Measurements from ENCODE around the gene R3HDM4.

Gene R3HDM4

DNA sequence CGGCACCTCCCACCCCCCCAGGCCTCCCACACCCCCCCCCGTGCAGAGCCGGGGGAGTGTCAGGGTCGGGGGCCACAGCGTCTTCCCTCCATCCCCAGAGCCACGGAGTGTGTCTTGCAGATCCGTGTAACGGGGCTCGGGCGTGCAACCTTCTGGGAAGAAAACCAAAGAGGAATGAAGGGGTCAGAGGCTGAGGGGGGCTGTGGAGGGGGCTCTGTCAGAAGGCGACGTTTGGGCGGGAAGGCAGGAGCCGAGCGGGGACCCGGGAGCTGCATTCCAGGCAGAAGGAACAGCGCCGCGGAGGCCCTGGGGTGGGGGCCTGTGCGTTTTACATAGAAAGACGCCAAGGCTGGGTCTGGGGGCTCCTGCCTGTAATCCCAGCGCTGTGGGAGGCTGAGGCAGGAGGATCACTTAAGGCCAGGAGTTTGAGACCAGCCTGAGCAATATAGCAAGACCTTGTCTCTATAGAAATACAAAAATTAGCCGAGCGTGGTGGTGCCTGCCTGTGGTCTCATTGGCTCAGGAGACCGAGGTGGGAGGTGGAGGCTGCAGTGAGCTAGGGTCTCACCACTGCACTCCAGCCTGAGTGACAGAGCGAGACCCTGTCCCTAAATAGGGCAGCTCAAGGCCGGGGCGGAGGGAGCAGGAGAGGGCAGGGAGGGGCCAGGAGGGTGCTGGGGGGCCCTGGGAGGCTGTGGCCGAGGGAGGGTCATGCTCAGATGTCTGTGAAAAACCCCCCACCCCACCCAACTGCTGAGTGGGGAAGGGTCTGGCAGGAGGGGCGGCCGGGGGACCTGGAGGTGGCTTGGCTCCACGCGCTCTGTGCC is 40.6 kb upstream of the R3HDM4 start:
- TF ChIP-seq FOXP2 (optimal IDR thresholded peaks at IDR 0.05; ENCODE audit: borderline replicate concordance, extremely low read depth, extremely low read length, insufficient read depth) (no peak), TAF1 (IDR thresholded peaks at IDR 0.05; ENCODE audit: borderline replicate concordance, insufficient read depth, low read length) (no peak), REST (IDR thresholded peaks at IDR 0.05; ENCODE audit: insufficient read depth in 1 of 2, low read depth in 2 of 2, low read length in 2 of 2) (no peak), POLR2AphosphoS5 (IDR thresholded peaks at IDR 0.05; ENCODE audit: low read depth, low read length) (no peak), SIN3A (IDR thresholded peaks at IDR 0.05; ENCODE audit: borderline replicate concordance, insufficient read depth, low read length) (no peak)

GRCh38 chr19:952680-953444 is 39.8 kb upstream of the R3HDM4 start:
- no peak for TF ChIP-seq SIN3A (IDR thresholded peaks at IDR 0.05; ENCODE audit: borderline replicate concordance, insufficient read depth, low read length)
- TF ChIP-seq REST (IDR thresholded peaks at IDR 0.05; ENCODE audit: insufficient read depth in 1 of 2, low read depth in 2 of 2, low read length in 2 of 2): no peak
- no peak for TF ChIP-seq FOXP2 (optimal IDR thresholded peaks at IDR 0.05; ENCODE audit: borderline replicate concordance, extremely low read depth, extremely low read length, insufficient read depth)
- TF ChIP-seq TAF1 (IDR thresholded peaks at IDR 0.05; ENCODE audit: borderline replicate concordance, insufficient read depth, low read length): no peak
- TF ChIP-seq POLR2AphosphoS5 (IDR thresholded peaks at IDR 0.05; ENCODE audit: low read depth, low read length): no peak

DNA sequence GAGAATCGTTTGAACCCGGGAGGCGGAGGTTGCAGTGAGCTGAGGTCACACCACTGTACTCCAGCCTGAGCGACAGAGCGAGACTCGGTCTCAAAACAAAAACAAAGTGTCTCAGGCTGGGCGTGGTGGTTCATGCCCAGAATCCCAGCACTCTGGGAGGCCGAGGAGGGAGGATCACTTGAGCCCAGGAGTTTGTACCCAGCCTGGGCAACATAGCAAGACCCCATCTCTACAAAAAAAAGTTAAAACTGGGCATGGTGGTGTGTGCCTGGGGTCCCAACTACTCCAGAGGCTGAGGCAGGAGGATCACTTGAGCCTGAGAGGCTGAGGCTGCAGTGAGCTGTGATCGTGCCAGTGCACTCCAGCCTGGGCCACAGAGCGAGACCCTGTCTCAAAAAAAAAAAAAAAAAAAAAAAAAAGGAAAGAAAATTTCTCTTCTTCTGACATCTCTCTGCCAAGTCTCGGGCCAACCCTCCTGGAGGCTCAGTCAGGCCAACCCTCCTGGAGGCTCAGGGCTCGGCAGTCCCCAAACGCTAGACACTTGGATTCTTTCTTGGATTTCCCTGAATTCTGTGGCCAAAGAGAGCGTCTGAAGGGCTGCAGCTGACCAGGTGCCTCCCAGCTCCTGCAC is 39.1 kb upstream of the R3HDM4 start:
- TF ChIP-seq REST (IDR thresholded peaks at IDR 0.05; ENCODE audit: insufficient read depth in 1 of 2, low read depth in 2 of 2, low read length in 2 of 2): no peak
- TF ChIP-seq FOXP2 (optimal IDR thresholded peaks at IDR 0.05; ENCODE audit: borderline replicate concordance, extremely low read depth, extremely low read length, insufficient read depth): no peak
- no peak for TF ChIP-seq SIN3A (IDR thresholded peaks at IDR 0.05; ENCODE audit: borderline replicate concordance, insufficient read depth, low read length)
- no peak for TF ChIP-seq TAF1 (IDR thresholded peaks at IDR 0.05; ENCODE audit: borderline replicate concordance, insufficient read depth, low read length)
- no peak for TF ChIP-seq POLR2AphosphoS5 (IDR thresholded peaks at IDR 0.05; ENCODE audit: low read depth, low read length)

GRCh38 chr19:950352-951066 is 37.5 kb upstream of the R3HDM4 start:
- no peak for TF ChIP-seq POLR2AphosphoS5 (IDR thresholded peaks at IDR 0.05; ENCODE audit: low read depth, low read length)
- TF ChIP-seq FOXP2 (optimal IDR thresholded peaks at IDR 0.05; ENCODE audit: borderline replicate concordance, extremely low read depth, extremely low read length, insufficient read depth): no peak
- TF ChIP-seq TAF1 (IDR thresholded peaks at IDR 0.05; ENCODE audit: borderline replicate concordance, insufficient read depth, low read length): no peak
